ENCODE results near the gene NAPSA.
"Not testable (repeated sequence)": the region's sequence is repeated elsewhere in the genome, so short reads cannot be mapped to it uniquely, and the experiment has no call there.

The NAPSA gene

DNA sequence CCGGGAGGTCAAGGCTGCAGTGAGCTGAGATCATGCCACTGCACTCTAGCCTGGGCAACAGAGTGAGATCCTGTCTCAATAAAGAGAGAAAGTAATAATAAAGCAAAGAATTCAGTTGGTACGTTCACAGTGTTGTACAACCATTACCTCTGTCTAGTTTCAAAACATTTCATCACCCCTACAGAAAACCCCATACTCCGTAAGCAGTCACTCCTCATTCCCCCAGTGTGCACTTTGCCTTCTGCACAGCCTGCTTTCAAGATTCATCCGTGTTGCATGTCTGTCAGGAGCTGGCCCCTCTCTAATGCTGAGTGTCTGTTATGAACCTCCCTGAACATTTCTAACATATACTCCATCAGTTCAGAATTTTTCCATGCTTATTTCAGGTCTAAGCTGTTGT is 28.1 kb upstream of the NAPSA start:
- H3K4me1 ChIP-seq = no peaks in the 10 kb centered on the region
- H3K9ac ChIP-seq = no peak overlapping the region
- H3K27me3 ChIP-seq (ENCODE audit: control insufficient read depth, insufficient read depth, low read length) = no peaks in the 10 kb centered on the region
- H3K36me3 ChIP-seq (ENCODE audit: control insufficient read depth, insufficient read depth, low read length) = no peaks in the 10 kb centered on the region
- no peak overlapping the region for H3K4me2 ChIP-seq (ENCODE audit: low read length)
- TF ChIP-seq, protein P1, sequence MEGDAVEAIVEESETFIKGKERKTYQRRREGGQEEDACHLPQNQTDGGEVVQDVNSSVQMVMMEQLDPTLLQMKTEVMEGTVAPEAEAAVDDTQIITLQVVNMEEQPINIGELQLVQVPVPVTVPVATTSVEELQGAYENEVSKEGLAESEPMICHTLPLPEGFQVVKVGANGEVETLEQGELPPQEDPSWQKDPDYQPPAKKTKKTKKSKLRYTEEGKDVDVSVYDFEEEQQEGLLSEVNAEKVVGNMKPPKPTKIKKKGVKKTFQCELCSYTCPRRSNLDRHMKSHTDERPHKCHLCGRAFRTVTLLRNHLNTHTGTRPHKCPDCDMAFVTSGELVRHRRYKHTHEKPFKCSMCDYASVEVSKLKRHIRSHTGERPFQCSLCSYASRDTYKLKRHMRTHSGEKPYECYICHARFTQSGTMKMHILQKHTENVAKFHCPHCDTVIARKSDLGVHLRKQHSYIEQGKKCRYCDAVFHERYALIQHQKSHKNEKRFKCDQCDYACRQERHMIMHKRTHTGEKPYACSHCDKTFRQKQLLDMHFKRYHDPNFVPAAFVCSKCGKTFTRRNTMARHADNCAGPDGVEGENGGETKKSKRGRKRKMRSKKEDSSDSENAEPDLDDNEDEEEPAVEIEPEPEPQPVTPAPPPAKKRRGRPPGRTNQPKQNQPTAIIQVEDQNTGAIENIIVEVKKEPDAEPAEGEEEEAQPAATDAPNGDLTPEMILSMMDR (IDR thresholded peaks at IDR 0.05) = no peak
- peaks cover 12% of the 10 kb centered on the region for H3K79me2 ChIP-seq
- no peak overlapping the region for H3K27ac ChIP-seq
- H2AFZ ChIP-seq = no peak overlapping the region
- H3K4me3 ChIP-seq (ENCODE audit: low read depth, low read length) = no peak overlapping the region
- H3K9me3 ChIP-seq (ENCODE audit: control insufficient read depth, low read length) = no peaks in the 10 kb centered on the region

DNA sequence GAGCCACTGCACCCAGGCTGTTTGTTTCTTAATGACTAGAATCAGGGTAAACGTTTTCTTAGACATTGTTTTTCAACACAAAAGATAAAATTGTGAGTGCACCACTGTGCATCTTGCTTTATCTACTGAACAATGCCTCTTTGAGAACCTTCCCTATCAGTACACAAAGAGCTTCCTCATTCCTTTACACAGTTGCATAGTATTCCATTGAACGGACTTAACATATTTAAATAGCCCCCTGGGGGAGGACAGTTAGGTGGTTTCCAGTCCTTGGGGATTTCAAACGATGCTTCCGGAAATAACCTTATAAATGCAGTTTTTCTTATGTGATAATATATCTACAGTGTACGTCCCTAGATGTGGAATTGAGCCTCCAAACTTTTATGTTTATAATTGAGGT is 27.3 kb upstream of the NAPSA start:
- Histone ChIP-seq H3K36me3 (ENCODE audit: control insufficient read depth, insufficient read depth, low read length) (no peaks in the 10 kb centered on the region), H2AFZ (no peak overlapping the region), H3K27ac (no peak overlapping the region), H3K27me3 (ENCODE audit: control insufficient read depth, insufficient read depth, low read length) (no peaks in the 10 kb centered on the region), H3K4me1 (no peaks in the 10 kb centered on the region), H3K4me2 (ENCODE audit: low read length) (no peak overlapping the region), H3K9ac (no peak overlapping the region), H3K9me3 (ENCODE audit: control insufficient read depth, low read length) (no peaks in the 10 kb centered on the region), H3K4me3 (ENCODE audit: low read depth, low read length) (no peak overlapping the region), H3K79me2 (peaks cover 12% of the 10 kb centered on the region)
- TF ChIP-seq, protein P1 (IDR thresholded peaks at IDR 0.05) = no peak

DNA sequence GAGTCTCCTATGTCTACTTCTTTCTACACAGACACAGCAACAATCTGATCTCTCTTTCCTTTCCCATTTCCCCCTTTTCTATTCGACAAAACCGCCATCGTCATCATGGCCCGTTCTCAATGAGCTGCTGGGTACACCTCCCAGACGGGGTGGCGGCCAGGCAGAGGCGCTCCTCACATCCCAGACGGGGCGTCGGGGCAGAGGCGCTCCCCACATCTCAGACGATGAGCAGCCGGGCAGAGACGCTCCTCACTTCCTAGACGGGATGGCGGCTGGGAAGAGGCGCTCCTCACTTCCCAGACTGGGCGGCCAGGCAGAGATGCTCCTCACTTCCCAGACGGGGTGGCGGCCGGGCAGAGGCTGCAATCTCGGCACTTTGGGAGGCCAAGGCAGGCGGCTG is 25.5 kb upstream of the NAPSA start:
- not testable (repeated sequence) for H3K9me3 ChIP-seq (ENCODE audit: control insufficient read depth, low read length); H3K4me2 ChIP-seq (ENCODE audit: low read length); H3K4me3 ChIP-seq (ENCODE audit: low read depth, low read length); H3K9ac ChIP-seq; H3K27ac ChIP-seq; H3K4me1 ChIP-seq; H3K36me3 ChIP-seq (ENCODE audit: control insufficient read depth, insufficient read depth, low read length); H3K27me3 ChIP-seq (ENCODE audit: control insufficient read depth, insufficient read depth, low read length); H2AFZ ChIP-seq
- H3K79me2 ChIP-seq = peaks cover 12% of the 10 kb centered on the region

DNA sequence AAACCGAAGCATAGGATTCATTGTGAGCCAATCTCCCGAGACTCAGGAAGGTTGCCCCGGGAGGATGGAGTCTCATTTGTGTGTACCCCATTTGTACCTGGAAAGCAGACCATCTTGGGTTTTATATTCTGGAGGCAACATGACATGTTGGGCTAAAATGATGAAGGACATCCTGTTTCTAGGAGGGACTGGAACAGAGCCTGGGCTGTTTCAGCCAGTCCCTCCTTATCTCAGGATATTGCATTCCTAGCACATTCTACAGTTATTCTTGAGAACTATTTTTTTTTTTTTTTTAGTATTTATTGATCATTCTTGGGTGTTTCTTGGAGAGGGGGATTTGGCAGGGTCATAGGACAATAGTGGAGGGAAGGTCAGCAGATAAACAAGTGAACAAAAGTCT is 24.9 kb upstream of the NAPSA start:
- H3K36me3 ChIP-seq (ENCODE audit: control insufficient read depth, insufficient read depth, low read length); H3K4me3 ChIP-seq (ENCODE audit: low read depth, low read length); H3K27ac ChIP-seq: not testable (repeated sequence)

DNA sequence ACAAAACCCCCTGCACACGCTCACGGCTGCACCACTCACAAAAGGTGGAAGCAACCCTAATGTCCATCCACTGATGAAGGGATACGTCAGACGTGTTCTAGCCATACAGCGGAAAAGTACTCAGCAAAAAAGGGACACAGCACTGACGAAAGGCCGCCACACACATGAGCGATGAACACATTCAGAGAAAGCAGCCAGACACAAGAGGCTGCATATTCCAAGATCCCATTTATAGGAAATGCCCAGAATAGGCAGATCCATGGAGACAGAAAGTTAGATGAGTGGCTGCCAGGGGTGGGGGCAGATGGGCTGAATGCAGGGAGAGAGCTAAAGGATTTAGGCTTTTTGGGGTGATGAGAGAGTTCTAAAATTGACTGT is 22.4 kb upstream of the NAPSA start:
- TF ChIP-seq, protein P1 (IDR thresholded peaks at IDR 0.05) = no peak
- Histone ChIP-seq H3K9me3 (ENCODE audit: control insufficient read depth, low read length) (no peaks in the 10 kb centered on the region), H3K9ac (no peak overlapping the region), H3K4me2 (ENCODE audit: low read length) (no peak overlapping the region), H3K36me3 (ENCODE audit: control insufficient read depth, insufficient read depth, low read length) (no peaks in the 10 kb centered on the region), H3K27ac (no peak overlapping the region), H3K79me2 (peaks cover 10% of the 10 kb centered on the region), H3K4me3 (ENCODE audit: low read depth, low read length) (no peak overlapping the region), H3K27me3 (ENCODE audit: control insufficient read depth, insufficient read depth, low read length) (no peaks in the 10 kb centered on the region), H3K4me1 (peaks cover 6% of the 10 kb centered on the region), H2AFZ (no peak overlapping the region)

More for the DNA sequence above, 24.9 kb upstream of the NAPSA start:
- H3K9ac ChIP-seq; H2AFZ ChIP-seq; H3K4me2 ChIP-seq (ENCODE audit: low read length); H3K27me3 ChIP-seq (ENCODE audit: control insufficient read depth, insufficient read depth, low read length); H3K4me1 ChIP-seq; H3K9me3 ChIP-seq (ENCODE audit: control insufficient read depth, low read length): not testable (repeated sequence)
- peaks cover 12% of the 10 kb centered on the region for H3K79me2 ChIP-seq

DNA sequence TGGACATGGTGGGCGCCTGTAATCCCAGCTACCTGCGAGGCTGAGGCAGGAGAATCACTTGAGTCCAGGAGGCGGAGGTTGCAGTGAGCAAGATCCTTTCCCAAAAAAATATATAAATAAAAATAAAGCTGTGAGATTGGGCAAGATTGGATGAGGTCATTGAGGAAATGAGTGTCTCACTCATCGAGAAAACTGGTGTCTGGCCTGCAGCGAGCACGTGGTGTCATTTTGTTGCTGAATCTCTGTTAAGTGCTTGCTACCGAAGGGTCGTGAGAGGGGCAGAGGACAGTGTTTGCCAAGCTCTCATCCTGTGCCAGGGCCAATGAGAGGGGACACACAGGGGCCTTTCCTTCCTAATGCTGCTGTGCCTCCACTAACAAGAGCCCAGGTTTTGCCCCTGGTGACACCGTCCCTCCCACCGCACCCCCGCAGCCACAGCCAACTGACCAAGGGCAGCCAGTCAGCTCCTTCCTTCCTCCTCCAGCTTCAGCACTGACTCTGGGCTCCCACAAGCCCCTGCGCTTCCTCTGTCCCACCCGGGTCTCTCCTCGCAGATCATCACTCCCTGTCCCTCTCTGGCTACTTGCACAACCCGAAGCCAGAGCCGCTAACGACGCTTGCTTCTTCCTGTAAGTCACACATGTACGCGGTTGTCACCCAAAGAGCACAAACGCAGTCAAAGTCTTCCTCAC is 21.9 kb upstream of the NAPSA start:
- no peak overlapping the region for H3K9ac ChIP-seq

More for the DNA sequence above, 21.9 kb upstream of the NAPSA start:
- H3K36me3 ChIP-seq (ENCODE audit: control insufficient read depth, insufficient read depth, low read length) = no peaks in the 10 kb centered on the region
- peaks cover 6% of the 10 kb centered on the region for H3K79me2 ChIP-seq
- H3K9me3 ChIP-seq (ENCODE audit: control insufficient read depth, low read length) = no peaks in the 10 kb centered on the region
- H3K4me2 ChIP-seq (ENCODE audit: low read length) = no peak overlapping the region
- H3K27ac ChIP-seq = no peak overlapping the region
- TF ChIP-seq, protein P1 (IDR thresholded peaks at IDR 0.05) = no peak
- no peaks in the 10 kb centered on the region for H3K27me3 ChIP-seq (ENCODE audit: control insufficient read depth, insufficient read depth, low read length)
- H3K4me1 ChIP-seq = peaks cover 6% of the 10 kb centered on the region
- no peak overlapping the region for H3K4me3 ChIP-seq (ENCODE audit: low read depth, low read length)
- no peak overlapping the region for H2AFZ ChIP-seq

Data from parathyroid adenoma (tissue), 2 donors.